DOHH2 (cell line): ENCODE results near the gene ALAS1.

ENCODE experiments used
- CTCF ChIP-seq: fragments of 200-600 bp; sonication (generic); IDR thresholded peaks from one replicate; pipeline ENCODE4 v1.5.1; 2014; ENCODE audit warnings: antibody characterized with exemption, mild to moderate bottlenecking, low read depth, low read length; ENCODE audit not compliant: poor library complexity, severe bottlenecking
- EZH2phosphoT487 ChIP-seq: fragments of 200-600 bp; sonication (generic); IDR thresholded peaks from 2 replicates; pipeline ENCODE4 v1.6.1; 2017; ENCODE audit warnings: borderline replicate concordance, mild to moderate bottlenecking, antibody characterized with exemption, low read length, moderate library complexity, mixed read lengths

GRCh38 chr3:52232279-52233107 is 34.5 kb downstream of the ALAS1 start:
- TF ChIP-seq CTCF (no peak), EZH2phosphoT487 (no peak)
